ENCODE data around the gene PROK1.
"Not testable (repeated sequence)": the region's sequence is repeated elsewhere in the genome, so short reads cannot be mapped to it uniquely, and the experiment has no call there.

PROK1 gene

GRCh38 chr1:110438893-110439292, 12.1 kb upstream of the PROK1 start:
- no peak for TF ChIP-seq CTCF (IDR thresholded peaks at IDR 0.05; ENCODE audit: low read depth, low read length, missing control alignments)
- no peaks in the 10 kb centered on the region for H3K27me3 ChIP-seq (replicated peaks)
- in situ Hi-C loops (cut with HindIII; ENCODE audit: low pct_ligation_motif_present, low sequenced_read_pairs) = no loop called here
- no peak overlapping the region for H3K27ac ChIP-seq
- no peaks in the 10 kb centered on the region for H3K36me3 ChIP-seq (replicated peaks)
- no peak overlapping the region for H3K4me3 ChIP-seq (ENCODE audit: low read depth, low read length)
- no peak for DNase-seq

- H3K36me3 ChIP-seq (replicated peaks); H3K27me3 ChIP-seq (replicated peaks); H3K4me3 ChIP-seq (ENCODE audit: low read depth, low read length); in situ Hi-C loops (cut with HindIII; ENCODE audit: low pct_ligation_motif_present, low sequenced_read_pairs); H3K27ac ChIP-seq; DNase-seq: not testable (repeated sequence)
These were observed 11.1 kb upstream of the PROK1 start for GRCh38 chr1:110439873-110440272.

GRCh38 chr1:110440877-110441276, 10.1 kb upstream of the PROK1 start:
- no peaks in the 10 kb centered on the region for H3K27me3 ChIP-seq (replicated peaks)
- in situ Hi-C loops (cut with HindIII; ENCODE audit: low pct_ligation_motif_present, low sequenced_read_pairs) = no loop called here
- no peak overlapping the region for H3K4me3 ChIP-seq (ENCODE audit: low read depth, low read length)
- no peak overlapping the region for H3K27ac ChIP-seq
- TF ChIP-seq CTCF (IDR thresholded peaks at IDR 0.05; ENCODE audit: low read depth, low read length, missing control alignments) = no peak
- peak; percentile 7 for DNase-seq
- no peaks in the 10 kb centered on the region for H3K36me3 ChIP-seq (replicated peaks)

GRCh38 chr1:110441888-110442287, 9.1 kb upstream of the PROK1 start:
- no peak overlapping the region for H3K27ac ChIP-seq
- H3K27me3 ChIP-seq (replicated peaks) = no peaks in the 10 kb centered on the region
- no peak overlapping the region for H3K4me3 ChIP-seq (ENCODE audit: low read depth, low read length)
- in situ Hi-C loops (cut with HindIII; ENCODE audit: low pct_ligation_motif_present, low sequenced_read_pairs) = no loop called here
- H3K36me3 ChIP-seq (replicated peaks) = no peaks in the 10 kb centered on the region
- TF ChIP-seq CTCF (IDR thresholded peaks at IDR 0.05; ENCODE audit: low read depth, low read length, missing control alignments) = no peak
- no peak for DNase-seq

- in situ Hi-C loops (cut with HindIII; ENCODE audit: low pct_ligation_motif_present, low sequenced_read_pairs) = no loop called here
- no peak for DNase-seq
- TF ChIP-seq CTCF (IDR thresholded peaks at IDR 0.05; ENCODE audit: low read depth, low read length, missing control alignments) = no peak
- H3K4me3 ChIP-seq (ENCODE audit: low read depth, low read length) = no peak overlapping the region
- H3K27ac ChIP-seq = no peak overlapping the region
- no peaks in the 10 kb centered on the region for H3K36me3 ChIP-seq (replicated peaks)
- H3K27me3 ChIP-seq (replicated peaks) = no peaks in the 10 kb centered on the region
These were observed 7.5 kb upstream of the PROK1 start for GRCh38 chr1:110443451-110443850.

GRCh38 chr1:110444561-110444960, 6.4 kb upstream of the PROK1 start:
- DNase-seq = no peak
- H3K4me3 ChIP-seq (ENCODE audit: low read depth, low read length) = no peak overlapping the region
- no peak for TF ChIP-seq CTCF (IDR thresholded peaks at IDR 0.05; ENCODE audit: low read depth, low read length, missing control alignments)
- H3K27me3 ChIP-seq (replicated peaks) = no peaks in the 10 kb centered on the region
- in situ Hi-C loops (cut with HindIII; ENCODE audit: low pct_ligation_motif_present, low sequenced_read_pairs) = no loop called here
- no peaks in the 10 kb centered on the region for H3K36me3 ChIP-seq (replicated peaks)
- H3K27ac ChIP-seq = no peak overlapping the region

Data from brain microvascular endothelial cell (primary cell).